GM12891 (cell line): ENCODE results near the gene ZDHHC1.
"Not testable (repeated sequence)": the region's sequence is repeated elsewhere in the genome, so short reads cannot be mapped to it uniquely, and the experiment has no call there.

Source experiments
- DNase-seq: peaks from one replicate; pipeline ENCODE4 v3.0.0; 2011; ENCODE audit warnings: low spot score; ENCODE audit not compliant: insufficient read length
- FAIRE-seq: peaks from 2 replicates; lab custom pipeline; 2011; peaks lifted over from hg19 to GRCh38; lab: Jason Lieb, UNC
- PAX5 ChIP-seq: IDR thresholded peaks from 2 replicates; pipeline ENCODE4 v1.6.1; 2011; ENCODE audit warnings: low read length, moderate library complexity, mild to moderate bottlenecking; ENCODE audit not compliant: insufficient read depth, severe bottlenecking
- POLR2A ChIP-seq: IDR thresholded peaks from 2 replicates; pipeline ENCODE4 v1.6.1; 2011; ENCODE audit warnings: low read depth, low read length, control low read depth
- POLR2AphosphoS5 ChIP-seq: IDR thresholded peaks from 2 replicates; pipeline ENCODE4 v1.6.1; 2011; ENCODE audit warnings: low read depth, low read length, control low read depth
- POU2F2 ChIP-seq: IDR thresholded peaks from 2 replicates; pipeline ENCODE4 v1.6.1; 2011; ENCODE audit warnings: low read depth, mild to moderate bottlenecking, control low read depth, low read length, moderate library complexity
- SPI1 ChIP-seq: IDR thresholded peaks from 2 replicates; pipeline ENCODE4 v1.6.1; 2011; ENCODE audit warnings: low read depth, low read length, control low read depth
- TAF1 ChIP-seq: IDR thresholded peaks from 2 replicates; pipeline ENCODE4 v1.6.1; 2011; ENCODE audit warnings: low read depth, low read length, control low read depth

The ZDHHC1 gene

GRCh38 chr16:67364600-67365235 is 51.6 kb downstream of the ZDHHC1 start:
- FAIRE-seq = no peak
- no peak for TF ChIP-seq TAF1
- TF ChIP-seq POLR2AphosphoS5 = no peak
- no peak for TF ChIP-seq PAX5
- TF ChIP-seq SPI1 = peak; percentile 74
- no peak for DNase-seq

GRCh38 chr16:67361038-67361437 is 55.2 kb downstream of the ZDHHC1 start:
- DNase-seq (no peak), FAIRE-seq (no peak)
- TF ChIP-seq POLR2A (no peak), PAX5 (no peak), TAF1 (no peak), SPI1 (no peak), POLR2AphosphoS5 (no peak), POU2F2 (no peak)

- not testable (repeated sequence) for DNase-seq, FAIRE-seq
These were observed 56.6 kb downstream of the ZDHHC1 start for GRCh38 chr16:67359540-67360269.

GRCh38 chr16:67357561-67357960 is 58.7 kb downstream of the ZDHHC1 start:
- DNase-seq = no peak
- FAIRE-seq = no peak
- TF ChIP-seq POLR2AphosphoS5 (no peak), POU2F2 (no peak), PAX5 (no peak), SPI1 (no peak), POLR2A (no peak), TAF1 (no peak)

DNA sequence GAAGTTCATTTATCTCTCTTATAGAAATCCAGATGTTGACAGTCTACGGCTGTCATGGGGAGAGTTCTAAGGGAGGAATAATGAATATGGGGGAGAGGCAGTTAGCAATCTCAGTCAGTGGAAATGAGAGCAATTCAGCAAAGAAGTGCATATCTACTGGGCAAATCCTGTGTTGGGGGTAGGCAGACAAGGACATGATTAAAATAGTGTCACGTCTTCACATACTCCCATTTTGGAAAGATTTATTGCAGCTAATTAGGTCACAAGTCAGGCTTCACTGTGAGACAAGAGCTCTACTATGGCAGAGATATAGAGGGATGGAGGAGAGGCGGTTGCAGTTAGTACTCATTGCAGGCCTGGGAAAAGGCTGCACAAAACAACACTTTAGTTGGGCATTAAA is 59.9 kb downstream of the ZDHHC1 start:
- DNase-seq = no peak
- no peak for FAIRE-seq
- TF ChIP-seq POLR2AphosphoS5 = no peak
- TF ChIP-seq SPI1 = no peak
- TF ChIP-seq POU2F2 = no peak
- no peak for TF ChIP-seq TAF1
- TF ChIP-seq PAX5 = no peak
- no peak for TF ChIP-seq POLR2A

DNA sequence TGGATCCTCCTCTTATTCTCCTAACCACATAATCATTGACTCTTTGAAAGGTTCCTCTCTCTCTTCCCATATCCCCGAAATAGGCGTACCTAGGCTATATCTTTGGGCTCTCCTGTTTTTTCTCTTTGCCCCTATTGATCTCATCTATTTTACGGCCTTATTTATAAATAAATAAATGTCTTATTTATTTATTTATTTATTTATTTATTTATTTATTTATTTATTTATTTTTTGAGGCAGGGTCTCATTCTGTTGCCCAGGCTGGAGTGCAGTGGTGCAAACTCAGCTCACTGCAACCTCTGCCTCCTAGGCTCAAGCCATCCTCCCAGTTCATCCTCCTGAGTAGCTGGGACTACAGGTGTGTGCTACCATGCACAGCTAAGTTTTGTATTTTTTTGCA is 63.8 kb downstream of the ZDHHC1 start:
- not testable (repeated sequence) for FAIRE-seq

GRCh38 chr16:67350324-67350723 is 66.0 kb downstream of the ZDHHC1 start:
- no peak for DNase-seq
- FAIRE-seq = no peak
- TF ChIP-seq POU2F2 (no peak), POLR2A (no peak), PAX5 (no peak), POLR2AphosphoS5 (no peak), TAF1 (no peak), SPI1 (no peak)

More for the DNA sequence above, 63.8 kb downstream of the ZDHHC1 start:
- not testable (repeated sequence) for DNase-seq

DNA sequence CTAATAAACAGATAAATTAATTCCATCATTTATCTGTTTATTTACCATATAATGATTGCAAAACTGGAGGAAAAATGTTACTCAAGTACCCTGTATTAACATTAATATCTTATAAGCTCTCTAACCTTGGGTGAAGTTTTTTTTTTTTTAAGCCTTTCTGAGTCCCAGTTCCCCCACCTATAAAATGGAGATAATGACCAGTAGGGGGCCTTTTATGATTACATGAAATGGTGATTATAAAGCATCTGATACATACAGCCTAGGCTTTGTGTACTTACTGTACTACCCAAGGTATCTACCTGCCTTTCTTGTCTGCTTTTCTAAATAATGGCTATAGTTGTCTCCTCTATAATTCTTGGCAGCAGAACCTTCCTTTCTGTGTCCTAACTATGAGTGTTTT is 67.1 kb downstream of the ZDHHC1 start:
- DNase-seq (no peak), FAIRE-seq (no peak)
- no peak for TF ChIP-seq PAX5
- no peak for TF ChIP-seq TAF1
- no peak for TF ChIP-seq POLR2A
- no peak for TF ChIP-seq SPI1
- no peak for TF ChIP-seq POU2F2
- TF ChIP-seq POLR2AphosphoS5 = no peak

DNA sequence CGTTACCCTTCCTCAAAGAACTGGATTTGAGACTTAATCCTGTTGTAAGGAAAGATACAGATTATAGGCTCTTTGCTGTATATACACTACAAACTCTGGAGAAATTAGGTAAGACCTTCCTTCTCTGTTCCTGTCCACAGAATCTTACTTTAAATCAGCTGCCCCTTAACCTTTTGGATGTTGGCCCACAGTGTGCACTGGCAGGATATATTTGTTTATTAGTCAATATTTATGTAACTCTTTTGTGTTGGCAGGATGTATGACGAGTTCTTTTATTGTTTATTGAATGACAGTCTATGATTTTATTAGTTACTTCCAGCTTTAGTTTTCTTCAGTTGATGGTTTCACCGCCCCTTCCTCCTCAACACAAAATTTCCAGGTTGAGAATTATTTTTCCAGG is 69.9 kb downstream of the ZDHHC1 start:
- FAIRE-seq = no peak

GRCh38 chr16:67345401-67345800 is 70.9 kb downstream of the ZDHHC1 start:
- DNase-seq (no peak), FAIRE-seq (no peak)
- no peak for TF ChIP-seq POLR2A
- no peak for TF ChIP-seq POU2F2
- no peak for TF ChIP-seq SPI1
- TF ChIP-seq PAX5 = no peak
- TF ChIP-seq POLR2AphosphoS5 = no peak
- no peak for TF ChIP-seq TAF1

More for the DNA sequence above, 69.9 kb downstream of the ZDHHC1 start:
- DNase-seq = no peak
- TF ChIP-seq TAF1 (no peak), SPI1 (no peak), POLR2A (no peak), POU2F2 (no peak), POLR2AphosphoS5 (no peak), PAX5 (no peak)
